OCI-LY1 (cell line): ENCODE data around the gene PFKP.

Source experiments
- CTCF ChIP-seq: fragments of 200-600 bp; sonication (generic), shearing (Covaris generic); IDR thresholded peaks from 2 replicates; pipeline ENCODE4 v1.5.1; 2017; ENCODE audit warnings: mild to moderate bottlenecking, antibody characterized with exemption, low read length, moderate library complexity, mixed read lengths
- EZH2 ChIP-seq: fragments of 200-600 bp; sonication (generic), shearing (Covaris generic); IDR thresholded peaks from 2 replicates; pipeline ENCODE4 v1.8.0; 2017; ENCODE audit warnings: borderline replicate concordance, mixed run types, mild to moderate bottlenecking, antibody characterized with exemption, low read length, moderate library complexity, mixed read lengths

GRCh38 chr10:3091921-3092320 is 24.6 kb downstream of the PFKP start:
- TF ChIP-seq CTCF (no peak), EZH2 (no peak)
